Measurements from ENCODE around the gene OPN1MW3.
"Not testable (repeated sequence)": the region's sequence is repeated elsewhere in the genome, so short reads cannot be mapped to it uniquely, and the experiment has no call there.

Gene OPN1MW3

DNA sequence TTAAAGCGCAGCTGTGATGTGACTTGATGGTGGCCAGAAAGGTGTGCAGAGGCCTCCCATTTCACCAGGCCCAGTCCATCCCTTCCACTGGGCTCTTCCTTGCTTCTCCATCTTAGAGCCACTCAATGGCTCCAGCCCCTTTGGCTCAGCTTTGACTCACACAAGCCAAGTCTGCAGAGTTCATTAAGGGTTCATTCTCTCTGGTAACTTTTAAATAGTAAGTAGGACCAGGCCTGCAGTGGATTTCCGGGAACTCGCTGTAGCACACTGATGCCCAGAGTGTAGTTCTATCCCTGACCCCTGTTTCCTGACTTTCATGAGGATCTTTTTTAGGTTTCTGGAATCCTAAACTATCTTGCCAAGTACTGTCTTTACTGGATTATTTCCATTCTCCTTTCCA is 11.9 kb downstream of the OPN1MW3 start:
- H3K9me3 ChIP-seq (ENCODE audit: low read length); H3K79me2 ChIP-seq (ENCODE audit: insufficient read depth, low read length); H3K4me1 ChIP-seq (ENCODE audit: insufficient read depth, low read length, severe bottlenecking); H3K9ac ChIP-seq (ENCODE audit: low read length); H3K27me3 ChIP-seq (ENCODE audit: insufficient read depth, low read length); H3F3A ChIP-seq (ENCODE audit: insufficient read depth, low read length); H3K36me3 ChIP-seq (ENCODE audit: insufficient read depth, low read length); H3K4me2 ChIP-seq (ENCODE audit: low read length); H3K9me2 ChIP-seq (ENCODE audit: low read depth, low read length); H3K27ac ChIP-seq (ENCODE audit: low read depth, low read length, poor library complexity, severe bottlenecking); H4K20me1 ChIP-seq (ENCODE audit: insufficient read depth, low read length); H3K4me3 ChIP-seq (ENCODE audit: low read depth, low read length, poor library complexity, severe bottlenecking); H2AFZ ChIP-seq (ENCODE audit: low read length): not testable (repeated sequence)

- not testable (repeated sequence) for H3K9ac ChIP-seq (ENCODE audit: low read length); H3K27me3 ChIP-seq (ENCODE audit: insufficient read depth, low read length); H3F3A ChIP-seq (ENCODE audit: insufficient read depth, low read length); H3K79me2 ChIP-seq (ENCODE audit: insufficient read depth, low read length); H3K9me3 ChIP-seq (ENCODE audit: low read length); H3K27ac ChIP-seq (ENCODE audit: low read depth, low read length, poor library complexity, severe bottlenecking); H3K36me3 ChIP-seq (ENCODE audit: insufficient read depth, low read length); H4K20me1 ChIP-seq (ENCODE audit: insufficient read depth, low read length); H3K4me1 ChIP-seq (ENCODE audit: insufficient read depth, low read length, severe bottlenecking); H3K4me2 ChIP-seq (ENCODE audit: low read length); H3K4me3 ChIP-seq (ENCODE audit: low read depth, low read length, poor library complexity, severe bottlenecking); H3K9me2 ChIP-seq (ENCODE audit: low read depth, low read length); H2AFZ ChIP-seq (ENCODE audit: low read length)
These were observed 27.3 kb downstream of the OPN1MW3 start for GRCh38 chrX:154284489-154285338.

GRCh38 chrX:154286406-154286805 is 29.0 kb downstream of the OPN1MW3 start:
- H2AFZ ChIP-seq (ENCODE audit: low read length); H3F3A ChIP-seq (ENCODE audit: insufficient read depth, low read length); H3K9me3 ChIP-seq (ENCODE audit: low read length); H4K20me1 ChIP-seq (ENCODE audit: insufficient read depth, low read length); H3K9me2 ChIP-seq (ENCODE audit: low read depth, low read length); H3K79me2 ChIP-seq (ENCODE audit: insufficient read depth, low read length); H3K27me3 ChIP-seq (ENCODE audit: insufficient read depth, low read length); H3K4me1 ChIP-seq (ENCODE audit: insufficient read depth, low read length, severe bottlenecking); H3K36me3 ChIP-seq (ENCODE audit: insufficient read depth, low read length); H3K4me3 ChIP-seq (ENCODE audit: low read depth, low read length, poor library complexity, severe bottlenecking); H3K27ac ChIP-seq (ENCODE audit: low read depth, low read length, poor library complexity, severe bottlenecking); H3K9ac ChIP-seq (ENCODE audit: low read length); H3K4me2 ChIP-seq (ENCODE audit: low read length): not testable (repeated sequence)

DNA sequence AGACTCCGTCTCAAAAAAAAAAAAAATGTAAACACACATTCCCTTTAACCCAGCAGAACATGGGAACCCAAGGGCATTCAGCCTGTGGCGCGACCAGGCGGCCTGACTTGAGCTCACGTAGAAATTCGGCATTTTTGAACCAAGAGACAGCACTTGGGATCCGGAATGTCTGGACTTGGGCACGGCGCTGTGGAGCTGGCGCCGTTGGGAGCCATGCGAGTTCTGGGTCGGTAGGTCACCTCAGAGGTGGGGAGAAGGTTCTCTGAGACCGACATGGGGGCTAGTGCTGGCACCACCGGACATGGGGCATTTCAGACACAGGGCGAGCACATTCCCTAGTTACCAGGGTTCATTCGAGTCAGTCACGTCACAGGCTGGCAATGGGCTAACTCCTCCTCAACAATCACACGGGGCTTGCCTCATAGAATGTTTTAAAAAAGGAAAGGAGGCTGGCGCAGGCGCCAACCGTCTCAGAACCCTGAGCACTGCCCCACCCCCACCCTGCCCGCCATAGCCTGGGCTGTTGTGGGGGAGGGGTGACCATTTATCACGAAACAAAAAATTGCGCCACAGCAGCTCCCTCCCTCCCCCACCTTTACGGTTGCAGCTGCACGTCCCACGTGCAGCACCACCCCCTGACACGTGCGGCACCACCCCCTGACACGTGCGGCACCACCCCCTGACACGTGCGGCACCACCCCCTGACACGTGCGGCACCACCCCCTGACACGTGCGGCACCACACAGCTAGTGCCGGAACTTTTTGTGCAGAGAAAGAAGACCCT is 37.6 kb downstream of the OPN1MW3 start, which contains the start of gene TEX28:
TEX28 (minus strand) TSS at position 334 of the 784 bp plus-strand sequence. CDS start 3,007 bp downstream, outside the sequence.
- Histone ChIP-seq H3K9ac (ENCODE audit: low read length) (no peak within 1 kb of the TSS), H3K79me2 (ENCODE audit: insufficient read depth, low read length) (no peaks in the 10 kb centered on the region), H3K9me2 (ENCODE audit: low read depth, low read length) (no peaks in the 10 kb centered on the region), H3K27me3 (ENCODE audit: insufficient read depth, low read length) (no peaks in the 10 kb centered on the region), H3K36me3 (ENCODE audit: insufficient read depth, low read length) (no peaks in the 10 kb centered on the region; the same call in 1 of the 2 replicates), H3K9me3 (ENCODE audit: low read length) (no peaks in the 10 kb centered on the region), H3K4me1 (ENCODE audit: insufficient read depth, low read length, severe bottlenecking) (no peaks in the 10 kb centered on the region), H3F3A (ENCODE audit: insufficient read depth, low read length) (no peaks in the 10 kb centered on the region), H3K27ac (ENCODE audit: low read depth, low read length, poor library complexity, severe bottlenecking) (no peak within 1 kb of the TSS), H2AFZ (ENCODE audit: low read length) (no peak within 1 kb of the TSS), H3K4me3 (ENCODE audit: low read depth, low read length, poor library complexity, severe bottlenecking) (no peak within 1 kb of the TSS), H3K4me2 (ENCODE audit: low read length) (no peak within 1 kb of the TSS), H4K20me1 (ENCODE audit: insufficient read depth, low read length) (no peaks in the 10 kb centered on the region)
- no peak for TF ChIP-seq EZH2 (IDR thresholded peaks at IDR 0.05; ENCODE audit: borderline replicate concordance, low read length)
- TF ChIP-seq, protein P1, sequence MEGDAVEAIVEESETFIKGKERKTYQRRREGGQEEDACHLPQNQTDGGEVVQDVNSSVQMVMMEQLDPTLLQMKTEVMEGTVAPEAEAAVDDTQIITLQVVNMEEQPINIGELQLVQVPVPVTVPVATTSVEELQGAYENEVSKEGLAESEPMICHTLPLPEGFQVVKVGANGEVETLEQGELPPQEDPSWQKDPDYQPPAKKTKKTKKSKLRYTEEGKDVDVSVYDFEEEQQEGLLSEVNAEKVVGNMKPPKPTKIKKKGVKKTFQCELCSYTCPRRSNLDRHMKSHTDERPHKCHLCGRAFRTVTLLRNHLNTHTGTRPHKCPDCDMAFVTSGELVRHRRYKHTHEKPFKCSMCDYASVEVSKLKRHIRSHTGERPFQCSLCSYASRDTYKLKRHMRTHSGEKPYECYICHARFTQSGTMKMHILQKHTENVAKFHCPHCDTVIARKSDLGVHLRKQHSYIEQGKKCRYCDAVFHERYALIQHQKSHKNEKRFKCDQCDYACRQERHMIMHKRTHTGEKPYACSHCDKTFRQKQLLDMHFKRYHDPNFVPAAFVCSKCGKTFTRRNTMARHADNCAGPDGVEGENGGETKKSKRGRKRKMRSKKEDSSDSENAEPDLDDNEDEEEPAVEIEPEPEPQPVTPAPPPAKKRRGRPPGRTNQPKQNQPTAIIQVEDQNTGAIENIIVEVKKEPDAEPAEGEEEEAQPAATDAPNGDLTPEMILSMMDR (IDR thresholded peaks at IDR 0.05; ENCODE audit: low read length) = no peak
